Keratinocyte (primary cell): ENCODE results near the gene KLHDC7B.

ENCODE experiments used
- CTCF ChIP-seq, 3 experiments: IDR thresholded peaks in 1 of 3; conservative IDR thresholded peaks in 1 of 3; optimal IDR thresholded peaks in 1 of 3; 2 replicates in 2 of 3; 3 replicates in 1 of 3; pipeline versions ENCODE3 to v1.5.1; 2011; ENCODE audit warnings: low read length in 3 of 3, mild to moderate bottlenecking in 3 of 3, moderate library complexity in 2 of 3, control low read depth in 1 of 3, inconsistent platforms in 1 of 3; ENCODE audit not compliant: insufficient read depth in 2 of 3; ENCODE audit errors: extremely low read depth in 1 of 3
- EZH2 ChIP-seq: IDR thresholded peaks from one replicate; pipeline ENCODE4 v1.6.1; 2012; ENCODE audit warnings: inconsistent platforms, mild to moderate bottlenecking, low read length, moderate library complexity

GRCh38 chr22:50531546-50531961 is 14.1 kb upstream of the KLHDC7B start:
- TF ChIP-seq CTCF (optimal IDR thresholded peaks at IDR 0.05 in 1 of 3, IDR thresholded peaks at IDR 0.05 in 1 of 3, conservative IDR thresholded peaks at IDR 0.05 in 1 of 3; ENCODE audit: extremely low read depth in 1 of 3, insufficient read depth in 2 of 3, low read length in 3 of 3) = no peak
- no peak for TF ChIP-seq EZH2
